Osteoblast (primary cell): ENCODE data around the gene ADAM12. TPM values are rescaled to one million over a fixed set of nuclear protein-coding genes. Genes with fewer than 3 reads are reported as not detected.

ENCODE experiments used
- DNase-seq: peaks from one replicate; pipeline ENCODE4 v3.0.0; 2011; ENCODE audit warnings: low spot score, mixed read lengths; ENCODE audit not compliant: insufficient read length; ENCODE audit errors: missing footprints
- H2AFZ ChIP-seq: 2 replicates; pipeline ENCODE4 v1.6.0; 2011; ENCODE audit warnings: mild to moderate bottlenecking, low read length
- H3K27ac ChIP-seq: 2 replicates; pipeline ENCODE4 v1.5.1; 2011; ENCODE audit warnings: mild to moderate bottlenecking, low read depth, low read length, moderate library complexity
- H3K27me3 ChIP-seq: 2 replicates; pipeline ENCODE4 v1.6.0; 2012; ENCODE audit warnings: mild to moderate bottlenecking, control low read depth, inconsistent platforms, low read length, moderate library complexity; ENCODE audit not compliant: insufficient read depth
- H3K36me3 ChIP-seq: 2 replicates; pipeline ENCODE4 v1.5.1; 2011; ENCODE audit warnings: mild to moderate bottlenecking, low read length, control low read depth, moderate library complexity; ENCODE audit not compliant: insufficient read depth
- H3K4me1 ChIP-seq: 2 replicates; pipeline ENCODE4 v1.5.1; 2011; ENCODE audit warnings: mild to moderate bottlenecking, low read length, control low read depth, moderate library complexity; ENCODE audit not compliant: insufficient read depth
- H3K4me2 ChIP-seq: 2 replicates; pipeline ENCODE4 v1.6.0; 2011; ENCODE audit warnings: mild to moderate bottlenecking, low read length; ENCODE audit not compliant: insufficient read depth
- H3K4me3 ChIP-seq: fragments of 200-600 bp; sonication (generic); 3 replicates; pipeline ENCODE4 v1.5.1; 2012; ENCODE audit warnings: mild to moderate bottlenecking, low read length, inconsistent platforms; ENCODE audit not compliant: insufficient read depth
- H3K79me2 ChIP-seq: 2 replicates; pipeline ENCODE4 v1.6.0; 2012; ENCODE audit warnings: mild to moderate bottlenecking, low read length, control low read depth, inconsistent platforms; ENCODE audit not compliant: insufficient read depth
- H3K9me3 ChIP-seq: 2 replicates; pipeline ENCODE4 v1.5.1; 2011; ENCODE audit warnings: low read depth, low read length, control low read depth
- H4K20me1 ChIP-seq: 2 replicates; pipeline ENCODE4 v1.6.0; 2012; ENCODE audit warnings: mild to moderate bottlenecking, low read length, control low read depth; ENCODE audit not compliant: insufficient read depth
- CTCF ChIP-seq: IDR thresholded peaks from 2 replicates; pipeline ENCODE4 v1.5.1; 2011; ENCODE audit warnings: mild to moderate bottlenecking, low read depth, low read length, moderate library complexity; ENCODE audit errors: extremely low read depth
- total RNA-seq: library from RNA; depleted of rRNA; stranded (reverse); fragments of >200 nt; gene quantifications from 2 replicates; pipeline ENCODE4 v1.2.3, GENCODE V29; 2012

The ADAM12 gene
- total RNA-seq, 1 donor = 345 TPM

- Histone ChIP-seq H3K27me3 (no peaks in the 10 kb centered on the region), H3K79me2 (no peaks in the 10 kb centered on the region), H3K4me2 (peak overlapping the region; percentile 39), H3K4me1 (peaks cover 53% of the 10 kb centered on the region), H4K20me1 (no peaks in the 10 kb centered on the region), H3K4me3 (no peak overlapping the region), H2AFZ (no peak overlapping the region), H3K9me3 (no peaks in the 10 kb centered on the region), H3K36me3 (peaks cover 43% of the 10 kb centered on the region), H3K27ac (peak overlapping the region; percentile 99)
- no peak for TF ChIP-seq CTCF
- peak; percentile 96 for DNase-seq
Observed at GRCh38 chr10:126059076-126059826, 329.0 kb downstream of the ADAM12 start.

GRCh38 chr10:126058507-126058906 lies 329.8 kb downstream of the ADAM12 start:
- no peak overlapping the region for H3K4me3 ChIP-seq
- peak overlapping the region; percentile 99 for H3K27ac ChIP-seq
- H3K79me2 ChIP-seq = no peaks in the 10 kb centered on the region
- H3K4me2 ChIP-seq = no peak overlapping the region
- H3K4me1 ChIP-seq = peaks cover 45% of the 10 kb centered on the region
- TF ChIP-seq CTCF = no peak
- peaks cover 44% of the 10 kb centered on the region for H3K36me3 ChIP-seq
- H2AFZ ChIP-seq = no peak overlapping the region
- no peaks in the 10 kb centered on the region for H4K20me1 ChIP-seq
- H3K27me3 ChIP-seq = no peaks in the 10 kb centered on the region
- no peak for DNase-seq
- no peaks in the 10 kb centered on the region for H3K9me3 ChIP-seq

GRCh38 chr10:126058104-126058503 lies 330.2 kb downstream of the ADAM12 start:
- H3K27ac ChIP-seq = peak overlapping the region; percentile 99
- TF ChIP-seq CTCF = no peak
- DNase-seq = peak; percentile 25
- no peaks in the 10 kb centered on the region for H3K79me2 ChIP-seq
- H3K4me2 ChIP-seq = no peak overlapping the region
- H3K36me3 ChIP-seq = peaks cover 47% of the 10 kb centered on the region
- no peaks in the 10 kb centered on the region for H4K20me1 ChIP-seq
- no peaks in the 10 kb centered on the region for H3K27me3 ChIP-seq
- peaks cover 41% of the 10 kb centered on the region for H3K4me1 ChIP-seq
- no peak overlapping the region for H2AFZ ChIP-seq
- no peak overlapping the region for H3K4me3 ChIP-seq
- H3K9me3 ChIP-seq = no peaks in the 10 kb centered on the region

GRCh38 chr10:126057494-126057893 lies 330.8 kb downstream of the ADAM12 start:
- Histone ChIP-seq H3K36me3 (peaks cover 53% of the 10 kb centered on the region), H4K20me1 (no peaks in the 10 kb centered on the region), H3K4me3 (no peak overlapping the region), H3K4me2 (no peak overlapping the region), H2AFZ (no peak overlapping the region), H3K27me3 (no peaks in the 10 kb centered on the region), H3K27ac (no peak overlapping the region), H3K4me1 (peaks cover 35% of the 10 kb centered on the region), H3K9me3 (no peaks in the 10 kb centered on the region), H3K79me2 (no peaks in the 10 kb centered on the region)
- no peak for TF ChIP-seq CTCF
- DNase-seq = no peak
